Trophoblast cell (in vitro differentiated cells and primary cell): ENCODE results near the gene MAPK14.

ENCODE experiments used
- DNase-seq, 2 donors: peaks; one replicate each; pipeline ENCODE4 v3.0.0-alpha.2; 2016
- H2AFZ ChIP-seq: 2 replicates; pipeline ENCODE4 v1.6.1; 2013; ENCODE audit warnings: low read length, moderate library complexity, mild to moderate bottlenecking; ENCODE audit not compliant: insufficient read depth, poor library complexity
- H2AK5ac ChIP-seq: 2 replicates; pipeline ENCODE4 v1.6.1; 2013; ENCODE audit warnings: mild to moderate bottlenecking, low read length
- H2BK120ac ChIP-seq: 2 replicates; pipeline ENCODE4 v1.6.1; 2013; ENCODE audit warnings: low read length, mild to moderate bottlenecking, moderate library complexity; ENCODE audit not compliant: insufficient read depth, poor library complexity
- H2BK12ac ChIP-seq: 2 replicates; pipeline ENCODE4 v1.6.1; 2013; ENCODE audit warnings: mild to moderate bottlenecking, low read length, moderate library complexity
- H2BK5ac ChIP-seq: 2 replicates; pipeline ENCODE4 v1.6.1; 2013; ENCODE audit warnings: low read length, low read depth, moderate library complexity, mild to moderate bottlenecking; ENCODE audit not compliant: poor library complexity
- H3K14ac ChIP-seq: 2 replicates; pipeline ENCODE4 v1.6.1; 2013; ENCODE audit warnings: mild to moderate bottlenecking, low read length
- H3K18ac ChIP-seq: 2 replicates; pipeline ENCODE4 v1.6.1; 2013; ENCODE audit warnings: mild to moderate bottlenecking, low read length
- H3K23ac ChIP-seq: 2 replicates; pipeline ENCODE4 v1.6.1; 2013; ENCODE audit warnings: low read length
- H3K27ac ChIP-seq: 2 replicates; pipeline ENCODE4 v1.5.1; 2013; ENCODE audit warnings: low read depth, mild to moderate bottlenecking, inconsistent platforms, low read length, moderate library complexity
- H3K27me3 ChIP-seq: 2 replicates; pipeline ENCODE4 v1.6.1; 2013; ENCODE audit warnings: inconsistent platforms, mild to moderate bottlenecking, low read length, moderate library complexity; ENCODE audit not compliant: insufficient read depth
- H3K36me3 ChIP-seq, 2 experiments: 1 replicate in 1 of 2; 2 replicates in 1 of 2; pipeline ENCODE4 v1.6.1; 2013; ENCODE audit warnings: low read length in 2 of 2, mild to moderate bottlenecking in 2 of 2, moderate library complexity in 1 of 2; ENCODE audit not compliant: insufficient read depth in 2 of 2, control insufficient read depth in 1 of 2
- H3K4ac ChIP-seq: 2 replicates; pipeline ENCODE4 v1.6.1; 2013; ENCODE audit warnings: low read depth, mild to moderate bottlenecking, low read length, moderate library complexity
- H3K4me1 ChIP-seq, 2 experiments: 1 replicate in 1 of 2; 2 replicates in 1 of 2; pipeline ENCODE4 v1.6.1; 2013; ENCODE audit warnings: low read length in 2 of 2, mild to moderate bottlenecking in 2 of 2, moderate library complexity in 1 of 2; ENCODE audit not compliant: insufficient read depth in 2 of 2, control insufficient read depth in 1 of 2
- H3K4me2 ChIP-seq: 2 replicates; pipeline ENCODE4 v1.6.1; 2013; ENCODE audit warnings: inconsistent platforms, mild to moderate bottlenecking, low read length, moderate library complexity
- H3K4me3 ChIP-seq: 2 replicates; pipeline ENCODE4 v1.5.1; 2013; ENCODE audit warnings: mild to moderate bottlenecking, low read depth, low read length, inconsistent platforms
- H3K79me1 ChIP-seq: one replicate; pipeline ENCODE4 v1.6.1; 2013; ENCODE audit warnings: low read length
- H3K79me2 ChIP-seq: 2 replicates; pipeline ENCODE4 v1.6.1; 2013; ENCODE audit warnings: low read length, mild to moderate bottlenecking; ENCODE audit not compliant: control insufficient read depth, insufficient read depth, poor library complexity
- H3K9ac ChIP-seq: 2 replicates; pipeline ENCODE4 v1.6.1; 2013; ENCODE audit warnings: mild to moderate bottlenecking, low read length
- H3K9me3 ChIP-seq: 2 replicates; pipeline ENCODE4 v1.6.1; 2013; ENCODE audit warnings: low read depth, mild to moderate bottlenecking, control low read depth, inconsistent platforms, low read length; ENCODE audit not compliant: insufficient read depth
- H4K12ac ChIP-seq: 2 replicates; pipeline ENCODE4 v1.6.1; 2013; ENCODE audit warnings: low read depth, mild to moderate bottlenecking, low read length, moderate library complexity
- H4K8ac ChIP-seq: 2 replicates; pipeline ENCODE4 v1.6.1; 2013; ENCODE audit warnings: low read depth, mild to moderate bottlenecking, low read length, moderate library complexity
- H4K91ac ChIP-seq: one replicate; pipeline ENCODE4 v1.6.1; 2013; ENCODE audit warnings: low read depth, mild to moderate bottlenecking, low read length, moderate library complexity
- WGBS: extraction: QIAGEN DNeasy Blood & Tissue Kit; methylation state at CpG from one replicate; pipeline ENCODE4 v1.1.7; 2013; ENCODE audit warnings: missing lambda C conversion rate; ENCODE audit not compliant: insufficient read length, insufficient coverage; ENCODE audit errors: extremely low coverage; 5-methylcytosine and 5-hydroxymethylcytosine counted together

Gene MAPK14

DNA sequence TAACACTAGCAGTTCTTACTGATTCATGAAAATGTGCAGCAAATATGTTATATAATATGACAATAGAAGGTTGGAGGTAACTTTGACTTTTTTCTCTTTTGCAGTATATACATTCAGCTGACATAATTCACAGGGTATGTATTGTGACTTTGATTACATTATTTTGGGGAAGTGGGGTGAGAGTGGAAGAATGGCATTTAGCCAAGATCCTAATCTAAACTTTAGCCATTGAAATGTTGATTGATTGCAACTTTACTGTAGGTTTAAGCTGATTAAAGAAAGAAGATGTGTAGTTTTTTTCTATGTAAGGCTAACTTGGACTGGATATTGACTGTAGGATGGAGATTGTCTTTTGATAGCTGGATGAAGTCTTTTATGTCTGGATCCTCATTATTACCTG is 46.0 kb downstream of the MAPK14 start:
- no peak overlapping the region for H4K8ac ChIP-seq
- no peak overlapping the region for H3K18ac ChIP-seq
- H3K27ac ChIP-seq, result no peak overlapping the region

DNA sequence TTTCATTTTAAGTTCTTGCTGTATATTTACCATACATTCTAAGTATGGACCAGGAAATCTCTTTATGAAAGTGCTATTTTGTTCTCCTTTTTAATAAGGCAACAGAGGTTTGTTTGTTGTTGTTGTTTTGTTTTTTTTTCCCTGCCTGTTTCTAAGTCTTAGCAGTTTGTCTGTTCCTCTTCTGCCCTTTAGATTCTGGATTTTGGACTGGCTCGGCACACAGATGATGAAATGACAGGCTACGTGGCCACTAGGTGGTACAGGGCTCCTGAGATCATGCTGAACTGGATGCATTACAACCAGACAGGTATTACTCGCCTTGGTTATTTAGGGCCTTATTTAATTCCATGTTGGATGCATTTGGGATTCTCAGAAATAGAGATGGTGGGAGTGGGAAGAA is 48.0 kb downstream of the MAPK14 start:
- no peak overlapping the region for H3K4me2 ChIP-seq
- no peaks in the 10 kb centered on the region for H3K27me3 ChIP-seq
- H3K18ac ChIP-seq, result no peak overlapping the region
- no peak overlapping the region for H3K14ac ChIP-seq
- H3K79me2 ChIP-seq, result no peaks in the 10 kb centered on the region
- no peak overlapping the region for H2BK120ac ChIP-seq
- H2BK5ac ChIP-seq, result no peak overlapping the region
- H3K9me3 ChIP-seq, result no peaks in the 10 kb centered on the region
- WGBS, result no CpG with 5 or more reads among the region's 3 CpGs
- H4K8ac ChIP-seq, result no peak overlapping the region
- no peaks in the 10 kb centered on the region for H3K4me1 ChIP-seq
- peak; percentile 34 to 48 for DNase-seq
- no peak overlapping the region for H2AK5ac ChIP-seq
- peaks cover 3 to 6% of the 10 kb centered on the region in 2 experiments for H3K36me3 ChIP-seq
- no peak overlapping the region for H4K12ac ChIP-seq
- H3K9ac ChIP-seq, result no peak overlapping the region
- no peak overlapping the region for H2AFZ ChIP-seq
- no peak overlapping the region for H3K4ac ChIP-seq
- no peak overlapping the region for H4K91ac ChIP-seq
- H3K4me3 ChIP-seq, result no peak overlapping the region
- no peaks in the 10 kb centered on the region for H3K79me1 ChIP-seq
- no peak overlapping the region for H3K23ac ChIP-seq
- H3K27ac ChIP-seq, result no peak overlapping the region
- no peak overlapping the region for H2BK12ac ChIP-seq

More for the DNA sequence above, 46.0 kb downstream of the MAPK14 start:
- Histone ChIP-seq H3K4me3 (no peak overlapping the region), H3K27me3 (no peaks in the 10 kb centered on the region), H3K4me1 (no peaks in the 10 kb centered on the region), H3K36me3 (peaks cover 0 to 2% of the 10 kb centered on the region in 2 experiments), H3K9me3 (no peaks in the 10 kb centered on the region), H3K79me2 (no peaks in the 10 kb centered on the region), H3K14ac (no peak overlapping the region), H3K23ac (no peak overlapping the region), H4K91ac (no peak overlapping the region), H3K79me1 (no peaks in the 10 kb centered on the region), H2BK5ac (no peak overlapping the region), H2BK120ac (no peak overlapping the region), H2AK5ac (no peak overlapping the region), H2AFZ (no peak overlapping the region), H3K9ac (no peak overlapping the region), H2BK12ac (no peak overlapping the region), H3K4ac (no peak overlapping the region), H3K4me2 (no peak overlapping the region), H4K12ac (no peak overlapping the region)
- no peak for DNase-seq

DNA sequence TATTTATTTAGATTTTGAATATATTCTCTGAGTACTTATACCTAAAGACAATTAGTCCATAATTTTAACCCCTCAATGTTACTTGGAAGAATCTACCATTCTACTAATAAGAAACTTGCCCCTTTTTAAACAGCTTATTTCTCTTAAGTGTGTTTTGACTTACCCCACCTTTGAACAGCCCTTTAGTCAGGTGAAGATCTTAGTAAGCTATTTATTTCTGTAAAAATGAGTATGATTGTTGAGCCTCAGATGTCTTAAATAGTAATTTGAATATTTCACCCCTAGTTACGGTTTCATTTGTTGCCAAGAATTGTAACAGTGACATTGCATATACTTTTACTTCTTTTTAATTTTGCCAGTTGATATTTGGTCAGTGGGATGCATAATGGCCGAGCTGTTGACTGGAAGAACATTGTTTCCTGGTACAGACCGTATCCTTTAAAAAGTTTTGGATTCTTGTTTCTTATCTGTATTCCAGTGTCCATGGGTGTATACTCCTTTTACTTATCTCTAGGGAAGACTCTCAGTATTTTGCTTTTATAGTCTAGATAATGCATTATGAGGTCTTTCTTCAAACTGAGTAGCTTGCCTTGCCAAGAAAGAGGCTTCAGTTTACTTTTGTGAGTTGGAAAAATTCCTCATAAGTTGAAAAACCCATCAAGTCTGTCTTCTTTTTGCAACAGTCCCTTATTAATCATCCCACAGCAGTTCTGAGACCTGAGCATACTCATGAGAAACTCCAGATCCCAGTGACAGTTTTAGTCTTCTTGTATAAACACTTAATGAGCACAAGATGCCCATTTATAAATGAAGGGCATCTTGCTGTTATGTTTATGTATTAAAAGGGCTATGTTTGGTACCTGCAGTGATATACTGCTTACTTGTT is 48.8 kb downstream of the MAPK14 start:
- H3K23ac ChIP-seq, result no peak overlapping the region
- H3K4me2 ChIP-seq, result no peak overlapping the region
- no peaks in the 10 kb centered on the region for H3K79me1 ChIP-seq
- H3K14ac ChIP-seq, result no peak overlapping the region
- no CpG with 5 or more reads among the region's 3 CpGs for WGBS
- H2BK5ac ChIP-seq, result no peak overlapping the region
- H4K8ac ChIP-seq, result no peak overlapping the region
- peaks cover 3 to 6% of the 10 kb centered on the region in 2 experiments for H3K36me3 ChIP-seq
- no peak overlapping the region for H2AFZ ChIP-seq
- H3K79me2 ChIP-seq, result no peaks in the 10 kb centered on the region
- no peaks in the 10 kb centered on the region for H3K27me3 ChIP-seq
- no peak overlapping the region for H3K27ac ChIP-seq
- no peak overlapping the region for H2AK5ac ChIP-seq
- H2BK120ac ChIP-seq, result no peak overlapping the region
- no peak overlapping the region for H3K18ac ChIP-seq
- H3K4me1 ChIP-seq, result no peaks in the 10 kb centered on the region
- H4K12ac ChIP-seq, result no peak overlapping the region
- H3K4me3 ChIP-seq, result no peak overlapping the region
- H3K9me3 ChIP-seq, result no peaks in the 10 kb centered on the region
- H2BK12ac ChIP-seq, result no peak overlapping the region
- no peak overlapping the region for H3K9ac ChIP-seq
- no peak overlapping the region for H3K4ac ChIP-seq
- no peak for DNase-seq
- no peak overlapping the region for H4K91ac ChIP-seq

DNA sequence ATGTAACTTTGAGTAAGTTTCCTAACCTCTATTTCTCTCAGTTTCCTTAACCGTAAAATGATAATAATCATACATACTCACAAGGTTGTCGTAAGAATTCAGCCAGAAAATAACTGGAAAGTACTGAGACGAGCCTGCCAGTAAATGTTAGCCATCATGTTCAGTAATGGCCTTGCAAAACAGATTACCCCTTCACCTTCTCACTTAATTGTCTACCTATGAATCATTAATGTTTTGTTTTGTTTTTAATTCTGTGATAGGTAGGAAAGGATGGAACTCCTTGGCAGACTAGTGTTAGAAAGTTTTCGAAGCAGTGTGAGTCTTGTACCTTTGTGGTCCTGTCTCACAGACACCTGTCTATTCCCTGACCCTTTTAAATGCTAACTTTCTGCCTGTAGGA is 50.6 kb downstream of the MAPK14 start:
- no peak overlapping the region for H3K27ac ChIP-seq

More for the DNA sequence above, 50.6 kb downstream of the MAPK14 start:
- Histone ChIP-seq H3K4me2 (no peak overlapping the region), H4K91ac (no peak overlapping the region), H3K36me3 (peaks cover 6 to 12% of the 10 kb centered on the region in 2 experiments), H3K79me2 (no peaks in the 10 kb centered on the region), H3K14ac (no peak overlapping the region), H3K9ac (no peak overlapping the region), H3K9me3 (no peaks in the 10 kb centered on the region), H4K12ac (no peak overlapping the region), H3K4ac (no peak overlapping the region), H3K79me1 (peaks cover 2% of the 10 kb centered on the region), H2BK5ac (no peak overlapping the region), H3K4me1 (peaks cover 2 to 3% of the 10 kb centered on the region in 2 experiments), H2BK12ac (no peak overlapping the region), H3K4me3 (no peak overlapping the region), H4K8ac (no peak overlapping the region), H2AFZ (no peak overlapping the region), H2BK120ac (no peak overlapping the region), H3K18ac (no peak overlapping the region), H2AK5ac (no peak overlapping the region), H3K23ac (no peak overlapping the region), H3K27me3 (no peaks in the 10 kb centered on the region)
- WGBS, result no CpG with 5 or more reads among the region's 4 CpGs
- DNase-seq, result no peak
